HEK293 (cell line): ENCODE measurements around the gene MSI1.
A peak's percentile ranks its signal among the peaks of the same experiment; 100 is the strongest.

Experiments used
- CTCF ChIA-PET: fragments of 350-600 bp; formaldehyde crosslinking; extraction: SDS; loops from one replicate; lab custom pipeline; 2021; ENCODE audit warnings: antibody characterized with exemption; lab: Yijun Ruan, JAX
- POLR2A ChIA-PET: fragments of 300-600 bp; formaldehyde crosslinking; extraction: SDS; loops from one replicate; lab custom pipeline; 2020; ENCODE audit warnings: antibody characterized with exemption, inconsistent platforms; lab: Yijun Ruan, JAX
- H3K27ac ChIP-seq: fragments of 200-500 bp; sonication (Bioruptor generic); 2 replicates; pipeline ENCODE4 v1.5.1; 2014; ENCODE audit warnings: low read depth, low read length, control low read depth, inconsistent platforms; ENCODE audit errors: extremely low read depth
- H3K36me3 ChIP-seq, 2 experiments: fragments of 200-500 bp in 1 of 2; sonication (Bioruptor generic) in 1 of 2; 1 replicate in 1 of 2; 2 replicates in 1 of 2; pipeline ENCODE4 v1.5.1; 2014 to 2017; ENCODE audit warnings: inconsistent platforms in 2 of 2, low read length in 2 of 2; ENCODE audit not compliant: control insufficient read depth in 2 of 2, insufficient read depth in 1 of 2
- H3K4me1 ChIP-seq: fragments of 200-500 bp; sonication (Bioruptor generic); 2 replicates; pipeline ENCODE4 v1.5.1; 2014; ENCODE audit warnings: mild to moderate bottlenecking, low read length, inconsistent platforms; ENCODE audit not compliant: control insufficient read depth, insufficient read depth
- H3K4me3 ChIP-seq: 2 replicates; pipeline ENCODE4 v1.5.1; 2011; ENCODE audit warnings: low read depth, mild to moderate bottlenecking, control low read depth, low read length, moderate library complexity
- H3K9me3 ChIP-seq: fragments of 200-500 bp; sonication (Bioruptor generic); 2 replicates; pipeline ENCODE4 v1.5.1; 2014; ENCODE audit warnings: low read depth, low read length, inconsistent platforms; ENCODE audit not compliant: control insufficient read depth, insufficient read depth
- ATF2 ChIP-seq: fragments of 450-650 bp; formaldehyde crosslinking; IDR thresholded peaks from 2 replicates; pipeline ENCODE4 v1.5.1; 2016; ENCODE audit warnings: missing biosample characterization, missing genetic modification characterization, low read depth
- GFI1B ChIP-seq: fragments of 450-650 bp; formaldehyde crosslinking; IDR thresholded peaks from 2 replicates; pipeline ENCODE4 v1.5.1; 2016; ENCODE audit warnings: missing biosample characterization, missing genetic modification characterization
- IKZF3 ChIP-seq: fragments of 450-650 bp; IDR thresholded peaks from 2 replicates; pipeline ENCODE4 v1.5.0; 2018; ENCODE audit warnings: missing biosample characterization, mild to moderate bottlenecking, missing genetic modification characterization, moderate library complexity
- ZBTB10 ChIP-seq: fragments of 450-650 bp; formaldehyde crosslinking; IDR thresholded peaks from 2 replicates; pipeline ENCODE4 v1.5.1; 2016; ENCODE audit warnings: missing biosample characterization, missing genetic modification characterization
- ZBTB17 ChIP-seq: fragments of 450-650 bp; formaldehyde crosslinking; IDR thresholded peaks from 2 replicates; pipeline ENCODE4 v1.5.1; 2016; ENCODE audit warnings: missing biosample characterization, missing genetic modification characterization
- ZIC2 ChIP-seq: fragments of 450-650 bp; formaldehyde crosslinking; IDR thresholded peaks from 2 replicates; pipeline ENCODE4 v1.5.1; 2016; ENCODE audit warnings: missing biosample characterization, missing genetic modification characterization
- ZNF280D ChIP-seq: fragments of 450-650 bp; formaldehyde crosslinking; IDR thresholded peaks from 2 replicates; pipeline ENCODE4 v1.5.1; 2016; ENCODE audit warnings: missing biosample characterization, missing genetic modification characterization
- ZNF354C ChIP-seq: fragments of 450-650 bp; formaldehyde crosslinking; IDR thresholded peaks from 2 replicates; pipeline ENCODE4 v1.5.1; 2016; ENCODE audit warnings: missing biosample characterization, missing genetic modification characterization, low read depth, borderline replicate concordance
- ZNF404 ChIP-seq: fragments of 450-650 bp; formaldehyde crosslinking; IDR thresholded peaks from 2 replicates; pipeline ENCODE4 v1.5.1; 2017; ENCODE audit warnings: missing biosample characterization, missing genetic modification characterization
- ZNF449 ChIP-seq: fragments of 450-650 bp; formaldehyde crosslinking; IDR thresholded peaks from 2 replicates; pipeline ENCODE4 v1.5.1; 2017; ENCODE audit warnings: missing biosample characterization, mild to moderate bottlenecking, missing genetic modification characterization, moderate library complexity
- ZNF473 ChIP-seq: fragments of 450-650 bp; formaldehyde crosslinking; IDR thresholded peaks from 2 replicates; pipeline ENCODE4 v1.5.1; 2017; ENCODE audit warnings: missing biosample characterization, missing genetic modification characterization
- ZNF501 ChIP-seq: fragments of 450-650 bp; formaldehyde crosslinking; IDR thresholded peaks from 2 replicates; pipeline ENCODE4 v1.5.1; 2016; ENCODE audit warnings: missing biosample characterization, missing genetic modification characterization
- ZNF560 ChIP-seq: fragments of 450-650 bp; formaldehyde crosslinking; IDR thresholded peaks from 2 replicates; pipeline ENCODE4 v1.5.1; 2017; ENCODE audit warnings: missing biosample characterization, missing genetic modification characterization, borderline replicate concordance
- ZNF580 ChIP-seq: fragments of 450-650 bp; formaldehyde crosslinking; IDR thresholded peaks from 2 replicates; pipeline ENCODE4 v1.5.1; 2016; ENCODE audit warnings: missing biosample characterization, missing genetic modification characterization
- ZNF624 ChIP-seq: fragments of 450-650 bp; formaldehyde crosslinking; IDR thresholded peaks from 2 replicates; pipeline ENCODE4 v1.5.1; 2017; ENCODE audit warnings: missing biosample characterization, missing genetic modification characterization
- ZNF768 ChIP-seq: fragments of 450-650 bp; formaldehyde crosslinking; IDR thresholded peaks from 2 replicates; pipeline ENCODE4 v1.5.1; 2018; ENCODE audit warnings: missing biosample characterization, mild to moderate bottlenecking, missing genetic modification characterization
- ZNF791 ChIP-seq: fragments of 450-650 bp; formaldehyde crosslinking; IDR thresholded peaks from 2 replicates; pipeline ENCODE4 v1.5.1; 2016; ENCODE audit warnings: missing biosample characterization, missing genetic modification characterization

MSI1 gene

GRCh38 chr12:120331390-120331789 is 37.6 kb downstream of the MSI1 start:
- POLR2A ChIA-PET = no interaction called here
- Histone ChIP-seq H3K36me3 (no peaks in the 10 kb centered on the region), H3K9me3 (no peaks in the 10 kb centered on the region), H3K4me3 (no peak overlapping the region), H3K4me1 (no peaks in the 10 kb centered on the region), H3K27ac (no peak overlapping the region)
- no peak for TF ChIP-seq GFI1B (tag by site-specific recombination)
- no peak for TF ChIP-seq ATF2 (tag by site-specific recombination)
- TF ChIP-seq ZNF580 (tag by site-specific recombination) = no peak
- TF ChIP-seq ZNF560 (tag by site-specific recombination) = no peak
- CTCF ChIA-PET = interaction anchor here (0.6 kb wide), 1 partner anchor 97 kb away, joined by 3 read pairs; no protein-coding TSS in a partner anchor

GRCh38 chr12:120328228-120328627 is 40.7 kb downstream of the MSI1 start:
- H3K4me3 ChIP-seq = no peak overlapping the region
- no peaks in the 10 kb centered on the region for H3K9me3 ChIP-seq
- TF ChIP-seq ZNF280D (tag by site-specific recombination) (no peak), ZNF768 (tag by site-specific recombination) (0 out of 2 replicates have a peak, but pooled peaks have one; percentile 24)
- TF ChIP-seq, all 188 proteins: peak for 1
- no peaks in the 10 kb centered on the region for H3K36me3 ChIP-seq
- H3K4me1 ChIP-seq = no peaks in the 10 kb centered on the region
- CTCF ChIA-PET = interaction anchor here (2.4 kb wide), 1 partner anchor 26 kb away, joined by 7 read pairs; the partner anchor contains the start of gene SIRT4
- POLR2A ChIA-PET = interaction anchor here (1.5 kb wide), 1 partner anchor 36 kb away, joined by 4 read pairs; the partner anchor contains the start of gene RNU4-2
- no peak overlapping the region for H3K27ac ChIP-seq

GRCh38 chr12:120327593-120327992 is 41.4 kb downstream of the MSI1 start, which contains the start of gene PLA2G1B:
PLA2G1B (minus strand) TSS chr12:120327779; CDS start chr12:120327753, 26 bp downstream.
- POLR2A ChIA-PET = interaction anchor here (0.6 to 1.5 kb wide), 2 partner anchors 14 to 36 kb away, joined by 4 read pairs; partner anchors contain the start of gene RNU4-2
- Histone ChIP-seq H3K4me3 (no peak within 1 kb of the TSS), H3K27ac (no peak within 1 kb of the TSS), H3K9me3 (no peaks in the 10 kb centered on the region), H3K4me1 (no peaks in the 10 kb centered on the region), H3K36me3 (no peaks in the 10 kb centered on the region)
- CTCF ChIA-PET = interaction anchor here (0.6 to 2.4 kb wide), 13 partner anchors 8 to 322 kb away, joined by 3 to 9 read pairs (median 5); partner anchors contain the start of genes COX6A1, GATC, SIRT4 and TRIAP1
- TF ChIP-seq ZNF501 (tag by site-specific recombination) = no peak
- TF ChIP-seq ZIC2 (tag by site-specific recombination) = no peak
- no peak for TF ChIP-seq ZBTB17
- no peak for TF ChIP-seq ZNF449 (tag by site-specific recombination)
- no peak for TF ChIP-seq IKZF3 (tag by site-specific recombination)
- TF ChIP-seq ZNF791 (tag by site-specific recombination) = no peak
- TF ChIP-seq ZNF354C (tag by site-specific recombination) = no peak
- no peak for TF ChIP-seq ZNF473 (tag by site-specific recombination)
- no peak for TF ChIP-seq ZNF624 (tag by site-specific recombination)
- no peak for TF ChIP-seq ZBTB10 (tag by site-specific recombination)
- no peak for TF ChIP-seq ZNF404 (tag by site-specific recombination)
